Measurements from ENCODE around the gene CEP290. TPM values are rescaled to one million over a fixed set of nuclear protein-coding genes. Genes with fewer than 3 reads are reported as not detected.

Gene CEP290
- total and polyA plus RNA-seq, 8 donors: 3.6 to 8.9 (median 4.4) TPM

DNA sequence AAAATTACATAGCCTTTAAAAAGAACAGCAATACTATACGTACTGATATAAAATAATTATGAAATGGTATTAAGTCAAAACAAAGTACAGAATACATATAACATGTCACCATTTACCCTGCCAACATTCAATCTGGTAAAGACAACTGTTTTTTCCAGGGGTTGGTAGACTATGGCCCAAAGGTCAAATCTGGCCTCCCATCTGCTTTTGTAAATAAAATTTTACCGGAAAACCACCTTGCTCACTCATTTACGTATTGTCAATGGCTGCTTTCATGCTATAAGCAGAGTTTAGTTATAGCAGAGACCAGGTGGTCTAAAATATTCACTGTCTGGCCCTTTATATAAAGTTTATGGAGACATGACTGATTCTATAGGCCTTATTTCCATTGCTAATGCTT, 14.0 kb downstream of the CEP290 start:
- DNase-seq: no peak
- Histone ChIP-seq H3K9me3 (no peaks in the 10 kb centered on the region), H3K4me1 (no peaks in the 10 kb centered on the region), H3K36me3 (peaks cover 0 to 8% (median 0%) of the 10 kb centered on the region in 3 donors), H3K4me3 (no peak overlapping the region), H3K27me3 (no peaks in the 10 kb centered on the region), H3K27ac (no peak overlapping the region)
- TF ChIP-seq, protein P1, sequence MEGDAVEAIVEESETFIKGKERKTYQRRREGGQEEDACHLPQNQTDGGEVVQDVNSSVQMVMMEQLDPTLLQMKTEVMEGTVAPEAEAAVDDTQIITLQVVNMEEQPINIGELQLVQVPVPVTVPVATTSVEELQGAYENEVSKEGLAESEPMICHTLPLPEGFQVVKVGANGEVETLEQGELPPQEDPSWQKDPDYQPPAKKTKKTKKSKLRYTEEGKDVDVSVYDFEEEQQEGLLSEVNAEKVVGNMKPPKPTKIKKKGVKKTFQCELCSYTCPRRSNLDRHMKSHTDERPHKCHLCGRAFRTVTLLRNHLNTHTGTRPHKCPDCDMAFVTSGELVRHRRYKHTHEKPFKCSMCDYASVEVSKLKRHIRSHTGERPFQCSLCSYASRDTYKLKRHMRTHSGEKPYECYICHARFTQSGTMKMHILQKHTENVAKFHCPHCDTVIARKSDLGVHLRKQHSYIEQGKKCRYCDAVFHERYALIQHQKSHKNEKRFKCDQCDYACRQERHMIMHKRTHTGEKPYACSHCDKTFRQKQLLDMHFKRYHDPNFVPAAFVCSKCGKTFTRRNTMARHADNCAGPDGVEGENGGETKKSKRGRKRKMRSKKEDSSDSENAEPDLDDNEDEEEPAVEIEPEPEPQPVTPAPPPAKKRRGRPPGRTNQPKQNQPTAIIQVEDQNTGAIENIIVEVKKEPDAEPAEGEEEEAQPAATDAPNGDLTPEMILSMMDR (IDR thresholded peaks at IDR 0.05): no peak
- ATAC-seq: no peak
- no peak for FAIRE-seq
- 94 to 96% methylated on average over 3 of the region's 3 CpGs for WGBS, 2 donors
- intact Hi-C loops (cut with DNase I): no loop called here

- Histone ChIP-seq H3K4me3 (no peak overlapping the region), H3K27me3 (no peaks in the 10 kb centered on the region), H3K9me3 (no peaks in the 10 kb centered on the region), H3K36me3 (peaks cover 0 to 8% (median 0%) of the 10 kb centered on the region in 3 donors), H3K27ac (no peak overlapping the region), H3K4me1 (no peaks in the 10 kb centered on the region)
- ATAC-seq: no peak
- no peak for DNase-seq
- no peak for FAIRE-seq
- TF ChIP-seq, protein P1 (IDR thresholded peaks at IDR 0.05): no peak
- 97 to 98% methylated on average over 3 of the region's 3 CpGs for WGBS, 2 donors
- intact Hi-C loops (cut with DNase I): no loop called here
These were observed 14.8 kb downstream of the CEP290 start for GRCh38 chr12:88127099-88127498.

DNA sequence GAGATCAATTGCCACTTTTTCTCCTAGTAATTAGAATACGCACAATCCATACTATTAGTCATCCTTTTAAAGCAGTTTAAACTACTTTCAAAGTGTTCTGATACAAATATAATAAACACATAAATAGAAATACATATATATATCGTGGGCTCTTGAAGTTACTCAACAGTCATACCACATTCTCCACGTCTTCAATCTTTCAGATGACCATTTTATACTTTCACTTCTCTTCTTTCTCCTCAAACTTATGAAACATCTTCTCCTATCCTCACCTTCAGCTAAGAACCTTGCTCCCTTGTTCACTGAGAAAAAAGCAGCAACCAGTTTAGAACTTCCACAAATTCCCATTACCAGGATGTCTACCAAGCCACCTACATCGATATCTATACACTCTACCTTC, 19.2 kb downstream of the CEP290 start:
- no peak for FAIRE-seq
- intact Hi-C loops (cut with DNase I): no loop called here
- no peak for DNase-seq
- Histone ChIP-seq H3K9me3 (no peaks in the 10 kb centered on the region), H3K27ac (no peak overlapping the region), H3K27me3 (no peaks in the 10 kb centered on the region), H3K4me1 (no peaks in the 10 kb centered on the region), H3K36me3 (peaks cover 0 to 6% (median 0%) of the 10 kb centered on the region in 3 donors), H3K4me3 (no peak overlapping the region)
- 67 to 70% methylated on average over 4 of the region's 4 CpGs for WGBS, 2 donors
- TF ChIP-seq, protein P1 (IDR thresholded peaks at IDR 0.05): no peak
- ATAC-seq: no peak

- FAIRE-seq: no peak
- TF ChIP-seq, protein P1 (IDR thresholded peaks at IDR 0.05): no peak
- ATAC-seq: no peak
- Histone ChIP-seq H3K4me3 (no peak overlapping the region), H3K4me1 (peaks cover 0 to 4% (median 0%) of the 10 kb centered on the region in 3 donors), H3K9me3 (no peaks in the 10 kb centered on the region), H3K27ac (no peak overlapping the region), H3K27me3 (no peaks in the 10 kb centered on the region), H3K36me3 (peaks cover 0 to 6% (median 0%) of the 10 kb centered on the region in 3 donors)
- 15 to 18% methylated on average over 3 of the region's 3 CpGs for WGBS, 2 donors
- DNase-seq: no peak
- intact Hi-C loops (cut with DNase I): no loop called here
These were observed 28.0 kb downstream of the CEP290 start for GRCh38 chr12:88113871-88114270.

GRCh38 chr12:88111074-88111652, 30.7 kb downstream of the CEP290 start:
- DNase-seq (no peak), ATAC-seq (peak in 3 of 4 donors; percentile 73 to 81 (median 75)), FAIRE-seq (peak; percentile 97)
- Histone ChIP-seq H3K4me1 (peaks cover 0 to 4% (median 0%) of the 10 kb centered on the region in 3 donors), H3K36me3 (peaks cover 0 to 4% (median 0%) of the 10 kb centered on the region in 3 donors), H3K4me3 (no peak overlapping the region), H3K27me3 (no peaks in the 10 kb centered on the region), H3K9me3 (no peaks in the 10 kb centered on the region), H3K27ac (no peak overlapping the region)
- WGBS, 2 donors: 2 to 4% methylated on average over 1 of the region's 1 CpG
- intact Hi-C loops (cut with DNase I): no loop called here
- TF ChIP-seq, protein P1 (IDR thresholded peaks at IDR 0.05): peak in 2 of 4 donors; percentile 21 to 33
